Anterior cingulate cortex (tissue), 58 donors: ENCODE measurements around the gene TNS3.

Experiments used
- DNase-seq, 58 donors: peaks; one replicate each; lab custom pipeline; 2025; lab: John Stamatoyannopoulos, UW

The TNS3 gene

GRCh38 chr7:47344171-47344955 is 237.5 kb downstream of the TNS3 start:
- no peak for DNase-seq

- no peak for DNase-seq
These were observed 238.9 kb downstream of the TNS3 start for GRCh38 chr7:47343061-47343455.

- no peak for DNase-seq
These were observed 239.4 kb downstream of the TNS3 start for GRCh38 chr7:47342296-47343060.

- DNase-seq: no peak
These were observed 241.4 kb downstream of the TNS3 start for GRCh38 chr7:47340517-47340916.

- no peak for DNase-seq
These were observed 243.9 kb downstream of the TNS3 start for GRCh38 chr7:47338026-47338425.

GRCh38 chr7:47337531-47337930 is 244.4 kb downstream of the TNS3 start:
- DNase-seq: peak in 1 of 58 donors; percentile 20

GRCh38 chr7:47336472-47337425 is 245.2 kb downstream of the TNS3 start:
- DNase-seq: peak in 1 of 58 donors; percentile 50

- peak in 45 of 58 donors; percentile 8 to 84 (median 53) for DNase-seq
These were observed 246.1 kb downstream of the TNS3 start for GRCh38 chr7:47335557-47336471.

- no peak for DNase-seq
These were observed 246.8 kb downstream of the TNS3 start for GRCh38 chr7:47335071-47335470.

GRCh38 chr7:47333959-47334358 is 248.0 kb downstream of the TNS3 start:
- DNase-seq: no peak

- no peak for DNase-seq
These were observed 248.4 kb downstream of the TNS3 start for GRCh38 chr7:47333554-47333887.

- no peak for DNase-seq
These were observed 249.0 kb downstream of the TNS3 start for GRCh38 chr7:47332681-47333553.

GRCh38 chr7:47332213-47332612 is 249.7 kb downstream of the TNS3 start:
- no peak for DNase-seq

- no peak for DNase-seq
These were observed 250.7 kb downstream of the TNS3 start for GRCh38 chr7:47331179-47331565.

- DNase-seq: no peak
These were observed 251.2 kb downstream of the TNS3 start for GRCh38 chr7:47330561-47331178.

- DNase-seq: no peak
These were observed 251.9 kb downstream of the TNS3 start for GRCh38 chr7:47330026-47330425.

- peak in 1 of 58 donors; percentile 11 for DNase-seq
These were observed 252.5 kb downstream of the TNS3 start for GRCh38 chr7:47329320-47329926.
